GM19240 (cell line): ENCODE data around the gene CASKIN1.
"Not testable (repeated sequence)": the region's sequence is repeated elsewhere in the genome, so short reads cannot be mapped to it uniquely, and the experiment has no call there.

ENCODE experiments used
- DNase-seq: peaks from one replicate; pipeline ENCODE4 v3.0.0; 2011; ENCODE audit warnings: low spot score; ENCODE audit not compliant: insufficient read length

Gene CASKIN1, protein sequence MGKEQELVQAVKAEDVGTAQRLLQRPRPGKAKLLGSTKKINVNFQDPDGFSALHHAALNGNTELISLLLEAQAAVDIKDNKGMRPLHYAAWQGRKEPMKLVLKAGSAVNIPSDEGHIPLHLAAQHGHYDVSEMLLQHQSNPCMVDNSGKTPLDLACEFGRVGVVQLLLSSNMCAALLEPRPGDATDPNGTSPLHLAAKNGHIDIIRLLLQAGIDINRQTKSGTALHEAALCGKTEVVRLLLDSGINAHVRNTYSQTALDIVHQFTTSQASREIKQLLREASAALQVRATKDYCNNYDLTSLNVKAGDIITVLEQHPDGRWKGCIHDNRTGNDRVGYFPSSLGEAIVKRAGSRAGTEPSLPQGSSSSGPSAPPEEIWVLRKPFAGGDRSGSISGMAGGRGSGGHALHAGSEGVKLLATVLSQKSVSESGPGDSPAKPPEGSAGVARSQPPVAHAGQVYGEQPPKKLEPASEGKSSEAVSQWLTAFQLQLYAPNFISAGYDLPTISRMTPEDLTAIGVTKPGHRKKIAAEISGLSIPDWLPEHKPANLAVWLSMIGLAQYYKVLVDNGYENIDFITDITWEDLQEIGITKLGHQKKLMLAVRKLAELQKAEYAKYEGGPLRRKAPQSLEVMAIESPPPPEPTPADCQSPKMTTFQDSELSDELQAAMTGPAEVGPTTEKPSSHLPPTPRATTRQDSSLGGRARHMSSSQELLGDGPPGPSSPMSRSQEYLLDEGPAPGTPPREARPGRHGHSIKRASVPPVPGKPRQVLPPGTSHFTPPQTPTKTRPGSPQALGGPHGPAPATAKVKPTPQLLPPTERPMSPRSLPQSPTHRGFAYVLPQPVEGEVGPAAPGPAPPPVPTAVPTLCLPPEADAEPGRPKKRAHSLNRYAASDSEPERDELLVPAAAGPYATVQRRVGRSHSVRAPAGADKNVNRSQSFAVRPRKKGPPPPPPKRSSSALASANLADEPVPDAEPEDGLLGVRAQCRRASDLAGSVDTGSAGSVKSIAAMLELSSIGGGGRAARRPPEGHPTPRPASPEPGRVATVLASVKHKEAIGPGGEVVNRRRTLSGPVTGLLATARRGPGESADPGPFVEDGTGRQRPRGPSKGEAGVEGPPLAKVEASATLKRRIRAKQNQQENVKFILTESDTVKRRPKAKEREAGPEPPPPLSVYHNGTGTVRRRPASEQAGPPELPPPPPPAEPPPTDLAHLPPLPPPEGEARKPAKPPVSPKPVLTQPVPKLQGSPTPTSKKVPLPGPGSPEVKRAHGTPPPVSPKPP (N-terminal part only)

DNA sequence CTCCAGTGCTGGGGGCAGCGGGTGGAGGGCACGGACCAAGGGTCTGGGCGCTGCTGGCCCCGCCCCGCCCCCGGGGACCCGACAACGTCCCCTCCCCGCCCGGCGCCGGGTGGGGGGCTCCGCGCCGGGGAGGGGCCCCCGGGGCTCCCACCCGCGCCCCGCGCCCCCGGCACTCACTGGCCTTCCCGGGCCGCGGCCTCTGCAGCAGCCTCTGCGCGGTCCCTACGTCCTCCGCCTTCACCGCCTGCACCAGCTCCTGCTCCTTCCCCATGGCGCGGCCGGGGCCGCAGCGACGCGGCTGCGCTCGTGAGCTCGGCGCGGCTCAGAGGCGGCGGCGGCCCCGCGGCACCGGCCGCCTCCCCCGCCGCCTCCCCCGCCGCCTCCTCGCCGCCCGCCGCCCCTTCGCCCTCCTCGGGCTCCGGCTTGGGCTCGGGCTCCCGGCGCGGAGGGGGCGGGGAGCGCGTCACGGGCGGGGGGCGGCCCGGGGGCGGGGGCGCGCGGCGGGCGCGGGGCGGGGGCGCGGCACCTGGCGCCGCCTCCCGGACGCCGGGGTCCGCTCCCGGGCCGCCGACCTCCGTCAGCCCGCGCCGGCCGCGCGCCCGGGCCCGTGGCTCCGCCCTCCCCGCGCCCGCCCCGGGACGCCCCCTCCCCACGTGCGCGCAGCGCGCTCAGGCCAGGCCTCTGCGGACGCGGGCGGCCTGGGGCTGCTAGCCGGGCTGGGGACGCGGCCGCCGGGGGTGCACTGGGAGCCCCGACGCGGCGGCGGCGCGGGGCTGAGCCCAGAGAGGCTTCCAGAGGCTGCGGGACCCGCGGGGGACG is at the start of gene CASKIN1:
TSS of gene CASKIN1 (minus strand) at position 444 of the 819 bp plus-strand sequence. CDS start at position 271, 173 bp downstream.
- DNase-seq = no peak

DNA sequence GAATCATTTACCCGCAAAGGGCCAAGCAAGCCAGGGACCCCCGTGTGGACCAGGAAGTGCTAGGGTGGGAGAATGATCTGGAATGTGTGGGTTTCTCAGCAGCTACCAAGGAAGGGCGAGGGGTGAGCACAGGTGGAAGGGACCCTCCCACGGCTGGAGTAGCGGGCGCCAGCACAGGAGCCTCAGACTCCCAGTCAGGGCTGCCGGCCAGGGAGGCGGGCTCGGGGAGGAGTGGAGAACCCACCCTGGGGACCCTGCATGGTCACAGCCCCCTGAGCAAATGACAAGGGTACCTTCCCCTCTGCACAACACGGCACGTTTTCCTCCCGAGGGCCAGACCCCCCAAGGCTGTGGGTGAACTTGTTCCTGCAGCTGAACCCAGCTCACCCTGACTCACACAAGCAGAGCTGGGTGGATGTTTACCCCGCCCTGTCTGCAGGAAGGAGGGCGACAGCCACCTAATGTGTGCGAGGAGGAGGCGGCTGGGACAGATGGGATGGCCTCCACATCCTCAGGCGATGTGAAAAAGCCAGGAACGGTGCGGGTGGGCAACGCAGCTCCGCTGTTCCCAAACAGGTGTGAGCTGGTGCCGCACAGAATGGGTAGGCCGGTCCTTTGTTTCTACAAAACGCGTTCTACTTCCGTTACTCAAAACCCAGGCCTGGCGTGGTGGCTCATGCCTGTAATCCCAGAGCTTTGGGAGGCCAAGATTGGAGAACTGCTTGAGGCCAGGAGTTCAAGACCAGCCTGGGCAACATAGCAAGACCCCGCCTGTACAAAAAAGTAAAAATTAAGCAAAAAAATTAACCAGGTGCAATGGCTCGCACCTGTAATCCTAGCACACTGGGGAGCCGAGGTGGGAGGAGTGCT is 48.8 kb upstream of the CASKIN1 start:
- no peak for DNase-seq

DNA sequence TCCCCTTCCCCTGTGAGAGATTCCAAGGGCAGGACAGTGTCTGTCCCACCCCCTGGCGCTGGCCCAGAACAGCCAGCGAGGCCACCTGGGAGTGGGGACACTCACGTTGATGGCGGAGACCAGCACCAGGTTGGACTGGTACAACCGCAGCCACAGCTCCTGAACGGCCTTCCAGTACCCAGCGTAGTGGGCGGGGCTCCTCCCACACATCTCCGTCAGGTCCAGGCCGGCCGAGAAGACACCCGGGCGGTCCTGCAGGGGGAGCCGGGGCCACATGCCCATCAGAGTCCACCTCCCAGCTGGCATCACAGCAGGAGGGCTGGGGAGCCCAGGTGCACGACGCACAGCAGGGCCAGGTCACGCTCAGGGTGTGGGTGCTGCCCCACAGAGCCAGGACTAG is 47.9 kb upstream of the CASKIN1 start:
- no peak for DNase-seq

DNA sequence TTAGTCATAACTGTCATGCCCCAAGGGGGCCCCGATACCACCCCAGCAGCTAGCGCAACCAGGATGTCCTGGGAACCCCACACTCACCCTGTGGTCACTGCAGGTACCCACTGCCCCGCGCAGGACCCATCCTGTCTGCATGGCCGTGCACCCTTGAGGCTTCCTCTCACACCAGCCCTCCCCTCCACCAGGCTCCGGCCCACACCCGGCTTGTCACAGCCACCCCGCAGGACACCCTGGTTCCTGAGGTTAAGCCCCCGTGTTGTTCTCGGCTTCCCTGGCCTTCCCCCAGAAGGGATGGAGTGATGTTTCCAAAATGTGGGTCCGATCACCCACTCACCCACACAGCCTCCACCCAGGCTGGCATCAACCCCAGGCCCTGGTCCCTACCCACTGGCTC is 47.4 kb upstream of the CASKIN1 start:
- no peak for DNase-seq

DNA sequence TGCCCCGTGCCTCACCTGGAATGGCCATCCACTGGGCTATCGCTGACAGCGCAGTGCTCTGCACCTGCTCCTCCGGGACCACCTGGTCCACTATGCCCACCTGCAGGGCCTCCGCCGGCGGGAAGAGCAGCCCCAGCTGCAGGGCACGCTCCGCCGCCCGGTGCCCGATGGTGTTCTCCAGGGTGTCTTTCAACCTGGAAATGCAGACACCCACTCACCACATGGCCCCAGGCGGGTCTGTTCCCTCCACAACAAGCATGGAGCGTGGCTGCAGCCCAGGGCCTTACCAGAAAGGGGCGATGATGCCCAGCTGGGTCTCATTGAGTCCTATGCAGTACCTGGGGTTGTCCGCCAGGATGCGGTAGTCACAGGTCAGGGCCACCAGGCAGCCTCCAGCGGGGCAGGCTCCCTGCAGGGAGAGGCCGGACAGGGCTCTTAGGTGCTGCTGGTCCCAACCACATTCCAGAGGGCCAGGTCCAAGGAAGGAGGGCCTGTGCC is 46.7 kb upstream of the CASKIN1 start:
- no peak for DNase-seq

DNA sequence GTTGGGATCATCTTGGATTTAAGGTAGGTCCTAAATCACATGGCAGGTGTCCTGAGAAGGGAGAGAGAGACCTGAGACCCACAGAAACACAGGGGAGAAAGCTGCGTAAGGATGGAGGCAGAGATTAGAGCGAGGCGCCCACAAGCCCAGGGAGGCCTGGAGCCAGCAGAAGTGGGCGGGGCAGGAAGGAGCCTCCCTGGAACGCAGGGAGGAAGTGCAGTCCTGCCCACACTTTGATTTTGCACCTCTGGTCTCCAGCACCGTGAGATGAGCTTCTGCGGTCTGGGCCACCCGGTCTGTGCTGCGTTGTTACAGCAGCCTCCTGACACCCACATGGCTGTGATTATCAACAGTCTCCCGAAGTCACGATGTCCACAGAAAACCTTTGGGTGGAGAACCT is 46.2 kb upstream of the CASKIN1 start:
- no peak for DNase-seq

DNA sequence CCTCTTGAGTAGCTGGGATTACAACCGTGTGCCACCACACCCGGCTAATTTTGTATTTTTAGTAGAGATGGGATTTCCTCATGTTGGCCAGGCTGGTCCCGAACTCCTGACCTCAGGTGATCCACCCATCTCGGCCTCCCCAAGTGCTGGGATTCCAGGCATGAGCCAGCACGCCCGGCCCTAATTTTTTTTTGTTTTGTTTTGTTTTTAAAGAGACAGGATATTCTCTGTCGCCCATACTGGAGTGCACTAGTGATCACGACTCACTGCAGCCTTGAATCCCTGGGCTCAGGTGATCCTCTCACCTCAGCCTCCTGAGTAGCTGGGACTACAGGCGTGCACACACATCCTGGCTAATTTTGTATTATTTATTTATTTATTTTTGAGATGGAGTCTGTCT is 43.9 kb upstream of the CASKIN1 start:
- not testable (repeated sequence) for DNase-seq

DNA sequence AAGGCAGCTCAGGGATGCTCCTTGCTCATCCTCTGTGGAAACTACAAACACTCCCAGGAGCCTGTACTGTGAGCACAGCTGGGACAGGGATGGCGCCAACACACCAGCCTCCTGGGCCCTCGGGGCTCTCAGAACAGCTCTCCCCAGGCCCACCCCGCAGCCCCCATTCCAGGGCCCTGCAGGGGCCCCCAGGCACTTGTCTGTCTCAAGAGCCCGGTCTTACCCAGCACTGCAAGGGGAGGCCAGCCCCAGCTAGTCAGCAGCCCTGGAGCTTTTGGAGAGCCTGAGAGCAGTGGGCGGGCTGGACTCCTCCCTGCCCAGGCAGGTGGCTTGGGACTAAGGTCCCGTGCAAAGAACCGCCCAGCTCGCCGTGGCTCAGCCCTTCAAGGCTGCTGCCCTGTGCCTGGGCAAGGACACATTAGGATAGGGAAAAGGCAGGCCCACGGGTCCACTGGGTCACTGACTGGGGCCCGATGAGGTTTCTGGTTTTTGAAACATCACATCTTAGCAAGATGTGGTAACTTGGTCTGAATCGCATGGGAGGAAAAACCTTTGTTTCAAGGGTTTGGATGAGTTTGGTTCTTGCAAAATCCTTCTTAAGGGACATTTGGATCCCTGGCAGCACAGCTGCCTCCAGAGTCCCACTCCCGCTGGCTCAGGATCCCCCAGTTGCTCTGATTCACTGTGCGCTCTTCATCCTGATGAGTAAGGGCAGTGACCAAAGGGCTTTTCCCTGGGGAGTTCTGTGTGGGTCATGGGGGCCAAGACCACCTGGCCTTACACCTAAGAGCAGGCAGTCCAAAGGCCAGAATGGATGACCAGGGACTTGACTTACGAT is 42.7 kb upstream of the CASKIN1 start:
- DNase-seq = no peak

DNA sequence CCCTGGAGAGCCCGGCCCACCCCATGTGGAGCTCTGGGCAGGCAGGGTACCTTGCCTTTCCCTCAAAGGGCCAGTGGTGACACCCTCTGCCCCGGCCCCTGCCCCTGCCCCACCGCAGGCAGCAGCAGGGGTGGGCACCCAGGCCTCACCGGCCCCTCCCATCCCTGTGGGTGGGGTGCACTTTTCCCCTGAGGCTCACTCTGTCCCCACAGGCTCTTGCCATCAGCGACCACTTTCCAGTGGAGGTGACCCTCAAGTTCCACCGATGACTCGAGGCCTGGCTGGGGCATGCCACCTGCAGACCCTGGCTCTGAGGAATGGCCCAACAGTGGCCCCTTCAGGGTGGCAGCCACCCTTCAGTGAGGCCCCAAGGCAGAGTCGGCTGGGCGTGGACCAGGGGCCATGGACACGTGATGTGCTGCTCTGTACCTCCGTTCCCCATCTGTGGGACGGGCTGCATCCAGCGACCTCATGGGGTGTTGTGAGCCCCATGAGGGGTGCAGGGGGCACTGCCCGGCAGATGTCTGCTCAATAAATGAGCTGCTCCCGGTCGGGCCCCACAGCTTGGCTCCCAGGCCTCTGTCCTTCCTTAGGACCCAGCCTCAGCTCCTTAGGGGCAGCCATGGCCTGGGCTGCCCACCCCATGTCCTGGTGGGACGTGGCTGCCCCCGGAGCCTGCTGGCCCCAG is 41.9 kb upstream of the CASKIN1 start:
- DNase-seq = no peak

DNA sequence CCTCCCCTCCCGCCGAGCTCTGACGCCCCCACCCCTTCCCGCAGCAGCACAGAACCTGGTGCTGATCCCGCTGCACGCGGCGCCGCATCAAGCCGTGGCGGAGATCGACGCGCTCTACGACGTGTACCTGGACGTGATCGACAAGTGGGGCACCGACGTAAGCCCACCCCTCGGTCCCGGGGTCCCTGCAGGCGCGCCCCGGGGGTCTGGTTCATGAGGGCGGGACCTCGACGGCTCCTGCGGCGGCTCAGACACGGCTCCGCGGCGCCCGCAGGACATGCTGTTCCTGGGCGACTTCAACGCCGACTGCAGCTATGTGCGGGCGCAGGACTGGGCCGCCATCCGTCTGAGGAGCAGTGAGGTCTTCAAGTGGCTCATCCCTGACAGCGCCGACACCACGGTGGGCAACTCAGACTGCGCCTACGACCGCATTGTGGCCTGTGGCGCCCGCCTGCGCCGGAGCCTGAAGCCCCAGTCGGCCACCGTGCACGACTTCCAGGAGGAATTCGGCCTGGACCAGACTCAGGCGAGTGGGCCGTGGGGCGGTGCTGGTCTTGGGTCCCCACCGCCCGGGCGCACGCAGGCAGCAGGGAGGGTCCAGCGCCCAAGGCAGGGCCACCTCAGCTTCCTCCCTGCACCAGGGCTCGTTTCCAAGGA is 41.2 kb upstream of the CASKIN1 start:
- DNase-seq = no peak

DNA sequence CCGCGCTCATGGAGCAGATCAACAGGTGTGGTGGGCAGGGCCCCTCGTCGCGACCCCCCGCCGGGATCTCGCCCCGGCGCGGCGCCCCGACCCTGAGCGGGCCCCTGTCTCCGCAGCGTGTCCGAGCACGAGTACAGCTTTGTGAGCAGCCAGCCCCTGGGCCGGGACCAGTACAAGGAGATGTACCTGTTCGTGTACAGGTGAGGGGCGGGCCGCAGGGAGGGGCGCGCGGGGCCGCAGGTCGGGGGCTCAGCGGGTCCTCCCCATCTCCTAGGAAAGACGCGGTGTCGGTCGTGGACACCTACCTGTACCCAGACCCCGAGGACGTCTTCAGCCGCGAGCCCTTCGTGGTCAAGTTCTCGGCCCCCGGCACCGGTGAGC is 40.7 kb upstream of the CASKIN1 start:
- no peak for DNase-seq

DNA sequence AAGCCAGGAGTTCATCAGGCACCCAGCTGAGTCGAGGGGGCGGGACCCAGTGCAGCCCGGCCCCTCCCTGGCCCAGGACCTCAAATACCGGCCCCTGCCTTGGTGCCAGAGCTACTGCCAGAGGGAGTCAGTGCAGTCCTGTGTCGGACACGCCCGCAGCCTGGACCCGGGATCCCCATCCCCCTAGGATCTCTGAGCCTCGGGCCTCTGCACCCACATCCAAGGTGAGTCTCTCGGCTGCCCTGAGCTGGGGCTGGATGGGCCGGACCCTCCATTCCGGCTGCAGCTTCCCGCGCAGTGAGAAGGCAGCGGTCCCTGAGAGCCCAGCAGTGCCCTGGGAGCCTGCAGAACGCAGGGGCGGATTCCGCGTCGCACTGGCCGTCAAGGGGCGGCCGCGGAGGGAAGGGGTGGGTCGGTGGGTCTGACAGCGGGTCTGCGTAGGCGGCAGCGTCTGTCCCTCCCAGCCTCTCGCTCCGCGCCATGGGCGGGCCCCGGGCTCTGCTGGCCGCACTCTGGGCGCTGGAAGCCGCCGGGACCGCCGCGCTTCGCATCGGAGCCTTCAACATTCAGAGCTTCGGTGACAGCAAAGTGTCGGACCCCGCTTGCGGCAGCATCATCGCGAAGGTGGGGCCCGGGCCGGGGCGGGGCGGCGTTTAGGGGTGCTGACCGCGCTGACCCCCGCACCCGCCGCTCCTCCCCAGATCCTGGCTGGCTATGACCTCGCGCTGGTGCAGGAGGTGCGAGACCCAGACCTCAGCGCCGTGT is 40.1 kb upstream of the CASKIN1 start, which contains the start of gene DNASE1L2:
TSS of gene DNASE1L2 (plus strand) at position 108 of the 765 bp plus-strand sequence. CDS start at position 481, 373 bp downstream.
- DNase-seq = no peak

DNA sequence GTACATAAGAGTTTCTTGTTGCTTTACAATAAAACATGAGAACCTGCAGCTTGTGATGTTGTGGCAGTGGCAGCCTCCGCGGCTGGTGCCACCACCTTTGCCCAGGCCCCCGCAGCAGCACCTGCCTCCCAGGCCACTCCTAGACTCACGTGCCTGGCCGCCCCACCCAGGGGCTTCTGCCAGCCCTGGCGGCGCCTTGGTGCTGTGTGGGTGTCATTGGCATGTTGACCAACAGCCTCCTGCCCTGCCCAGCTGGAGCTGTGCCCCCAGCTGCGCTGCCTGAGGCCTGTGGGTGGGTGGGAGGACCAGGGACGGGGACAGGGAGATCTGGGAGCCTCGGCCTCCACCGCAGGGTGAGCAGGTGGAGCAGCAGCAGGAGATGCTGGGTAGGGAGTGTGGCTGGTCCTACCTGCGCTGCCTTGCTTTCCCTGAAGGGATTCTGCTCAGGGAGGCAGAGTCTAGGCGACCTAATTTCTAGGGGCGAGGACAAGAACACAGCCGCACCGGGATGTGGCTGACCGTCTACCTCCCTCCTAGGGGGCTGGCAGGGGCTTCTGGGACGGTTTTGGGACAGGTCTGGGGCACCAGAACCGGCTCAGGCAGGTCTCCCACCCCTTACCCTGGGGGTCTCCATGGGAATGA is 39.4 kb upstream of the CASKIN1 start:
- no peak for DNase-seq

DNA sequence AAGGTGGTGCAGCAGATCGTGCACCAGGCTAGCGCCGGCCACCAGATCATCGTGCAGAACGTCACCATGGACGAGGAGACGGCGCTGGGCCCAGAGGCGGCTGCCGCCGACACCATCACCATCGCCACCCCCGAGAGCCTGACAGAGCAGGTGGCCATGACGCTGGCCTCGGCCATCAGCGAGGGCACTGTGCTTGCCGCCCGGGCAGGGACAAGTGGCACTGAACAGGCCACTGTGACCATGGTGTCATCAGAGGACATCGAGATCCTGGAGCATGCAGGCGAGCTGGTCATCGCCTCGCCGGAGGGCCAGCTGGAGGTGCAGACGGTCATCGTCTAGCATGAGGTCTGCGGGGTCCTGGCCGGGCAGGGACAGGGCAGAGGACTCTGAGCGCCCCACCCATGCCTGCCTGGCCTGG is 38.8 kb upstream of the CASKIN1 start:
- DNase-seq = no peak

DNA sequence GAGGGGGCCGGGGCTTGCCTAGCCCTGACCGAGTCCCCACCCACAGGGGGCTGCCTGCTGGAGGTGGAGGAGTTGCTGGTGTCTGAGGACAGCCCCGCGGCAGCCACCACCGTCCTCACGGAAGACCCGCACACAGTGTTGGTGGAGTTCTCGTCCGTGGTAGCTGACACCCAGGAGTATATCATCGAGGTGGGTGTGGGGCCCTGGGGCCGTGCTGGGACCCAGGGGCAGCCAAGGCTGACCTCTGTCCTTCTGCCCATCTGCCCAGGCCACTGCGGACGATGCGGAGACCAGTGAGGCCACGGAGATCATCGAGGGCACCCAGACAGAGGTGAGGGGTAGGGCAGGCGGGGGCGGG is 38.4 kb upstream of the CASKIN1 start:
- no peak for DNase-seq
